ENCODE measurements around the gene MYD88.

DNA sequence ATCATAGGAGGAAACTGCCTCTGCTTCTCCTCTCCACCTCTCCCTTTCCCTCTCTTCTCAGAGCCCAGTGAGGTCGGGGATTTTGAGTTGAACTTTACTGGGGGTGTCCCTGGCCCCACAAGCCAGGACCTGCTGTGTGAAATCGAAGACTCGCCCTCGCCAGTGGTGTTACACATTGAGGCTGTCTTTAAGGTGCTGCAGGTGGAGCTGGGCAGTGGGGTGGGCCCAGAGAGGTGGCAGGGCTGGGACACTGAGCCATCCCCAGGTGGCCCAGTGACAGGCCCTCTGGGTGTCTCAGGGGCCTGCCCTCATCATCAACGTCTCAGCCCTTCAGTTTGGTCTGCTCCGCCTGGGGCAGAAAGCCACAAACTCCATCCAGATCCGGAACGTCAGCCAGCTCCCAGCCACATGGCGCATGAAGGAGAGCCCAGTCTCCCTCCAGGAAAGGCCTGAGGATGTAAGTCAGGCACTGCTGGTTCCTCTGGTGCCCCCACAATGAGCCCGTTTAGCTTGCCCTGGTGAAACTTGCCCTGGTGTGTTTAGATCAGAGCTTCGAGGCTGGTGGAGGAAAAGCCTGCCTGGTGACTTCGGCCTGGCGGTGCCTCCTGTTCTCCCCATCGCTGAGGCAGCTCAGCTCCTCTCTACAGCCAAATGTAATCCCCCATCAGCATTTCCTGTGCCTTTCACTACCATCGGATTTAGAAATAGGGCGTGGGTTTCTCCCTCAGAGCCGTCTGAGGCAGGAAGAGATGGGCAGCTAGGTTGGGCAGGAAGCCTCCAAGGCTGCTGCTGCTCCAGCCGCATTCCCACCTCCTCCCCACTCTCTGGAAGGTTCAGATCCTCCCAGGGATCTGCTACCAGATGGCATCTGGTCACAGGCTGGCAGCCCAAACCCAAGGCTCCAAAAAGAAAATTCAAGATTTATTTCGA, 40.8 kb upstream of the MYD88 start:
- TF ChIP-seq, protein P1, sequence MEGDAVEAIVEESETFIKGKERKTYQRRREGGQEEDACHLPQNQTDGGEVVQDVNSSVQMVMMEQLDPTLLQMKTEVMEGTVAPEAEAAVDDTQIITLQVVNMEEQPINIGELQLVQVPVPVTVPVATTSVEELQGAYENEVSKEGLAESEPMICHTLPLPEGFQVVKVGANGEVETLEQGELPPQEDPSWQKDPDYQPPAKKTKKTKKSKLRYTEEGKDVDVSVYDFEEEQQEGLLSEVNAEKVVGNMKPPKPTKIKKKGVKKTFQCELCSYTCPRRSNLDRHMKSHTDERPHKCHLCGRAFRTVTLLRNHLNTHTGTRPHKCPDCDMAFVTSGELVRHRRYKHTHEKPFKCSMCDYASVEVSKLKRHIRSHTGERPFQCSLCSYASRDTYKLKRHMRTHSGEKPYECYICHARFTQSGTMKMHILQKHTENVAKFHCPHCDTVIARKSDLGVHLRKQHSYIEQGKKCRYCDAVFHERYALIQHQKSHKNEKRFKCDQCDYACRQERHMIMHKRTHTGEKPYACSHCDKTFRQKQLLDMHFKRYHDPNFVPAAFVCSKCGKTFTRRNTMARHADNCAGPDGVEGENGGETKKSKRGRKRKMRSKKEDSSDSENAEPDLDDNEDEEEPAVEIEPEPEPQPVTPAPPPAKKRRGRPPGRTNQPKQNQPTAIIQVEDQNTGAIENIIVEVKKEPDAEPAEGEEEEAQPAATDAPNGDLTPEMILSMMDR (IDR thresholded peaks at IDR 0.05; ENCODE audit: poor library complexity) = no peak
- no peak for TF ChIP-seq EZH2phosphoT487 (IDR thresholded peaks at IDR 0.05; ENCODE audit: low read depth, severe bottlenecking, unreplicated experiment)
- TF ChIP-seq EZH2 (IDR thresholded peaks at IDR 0.05; ENCODE audit: borderline replicate concordance) = no peak
